Measurements from ENCODE around the gene RNF135.
"Not testable (repeated sequence)": the region's sequence is repeated elsewhere in the genome, so short reads cannot be mapped to it uniquely, and the experiment has no call there.

The RNF135 gene

GRCh38 chr17:30970831-30971567 lies at the start of gene RNF135:
TSS of gene RNF135 (plus strand) at chr17:30971039. CDS start at chr17:30971074, 35 bp downstream.
- DNase-seq: peak; percentile 90

DNA sequence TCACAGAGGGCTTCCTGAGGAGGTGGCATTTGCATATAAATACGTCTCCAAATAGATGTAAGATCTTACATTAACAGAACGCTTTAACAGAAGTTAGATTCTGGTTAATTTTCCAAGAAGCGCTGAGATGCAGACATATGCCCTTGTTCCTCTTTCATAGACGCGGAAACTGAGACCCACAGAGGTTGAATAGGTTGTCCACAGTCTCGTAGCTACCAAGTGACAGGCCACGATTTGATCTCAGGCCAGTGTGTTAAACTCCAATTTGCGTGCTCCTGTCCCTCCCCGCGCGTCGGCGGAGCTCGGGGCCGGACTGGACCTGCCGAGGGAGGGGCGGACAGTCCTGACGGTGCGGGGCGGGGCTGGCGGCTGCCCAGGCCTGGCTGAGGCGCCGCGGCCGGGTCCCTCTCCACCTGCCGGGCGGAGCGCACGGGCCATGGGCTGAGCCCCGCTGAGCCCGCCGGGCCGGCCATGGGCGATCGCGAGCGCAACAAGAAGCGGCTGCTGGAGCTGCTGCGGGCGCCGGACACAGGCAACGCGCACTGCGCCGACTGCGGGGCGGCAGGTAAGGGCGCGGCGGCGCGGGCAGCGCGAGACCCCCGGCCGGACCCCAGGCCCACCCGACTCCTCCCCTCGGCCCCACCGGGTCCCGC lies 49.2 kb upstream of the RNF135 start, which contains the start of gene ADAP2:
Gene ADAP2, plus strand, starts transcription at position 402 of the 653 bp plus-strand sequence. Its CDS starts 70 bp downstream, at position 472.
- DNase-seq: no peak

- no peak for DNase-seq
These were observed 48.4 kb upstream of the RNF135 start for GRCh38 chr17:30922235-30923030.

- no peak for DNase-seq
These were observed 46.5 kb upstream of the RNF135 start for GRCh38 chr17:30924341-30924740.

- DNase-seq: no peak
These were observed 44.3 kb upstream of the RNF135 start for GRCh38 chr17:30926516-30926915.

DNA sequence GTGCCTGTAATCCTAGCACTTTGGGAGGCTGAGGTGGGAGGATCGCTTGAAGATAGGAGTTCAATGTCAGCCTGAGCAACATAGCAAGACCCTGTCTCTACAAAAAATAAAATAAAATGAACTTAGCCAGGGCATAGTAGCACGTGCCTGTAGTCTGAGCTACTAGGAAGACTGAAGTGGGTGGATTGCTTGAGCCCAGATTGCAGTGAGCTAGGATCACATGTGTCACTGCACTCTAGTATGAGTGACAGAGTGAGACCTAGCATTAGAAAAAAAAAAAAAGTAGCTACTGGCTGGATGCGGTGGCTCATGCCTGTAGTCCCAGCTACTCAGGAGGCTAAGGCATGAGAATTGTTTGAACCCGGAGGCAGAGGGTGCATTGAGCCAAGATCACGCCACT lies 43.1 kb upstream of the RNF135 start:
- DNase-seq: no peak

GRCh38 chr17:30928584-30928983 lies 42.3 kb upstream of the RNF135 start:
- DNase-seq: no peak

GRCh38 chr17:30929081-30929633 lies 41.7 kb upstream of the RNF135 start:
- no peak for DNase-seq

GRCh38 chr17:30929861-30930260 lies 41.0 kb upstream of the RNF135 start:
- not testable (repeated sequence) for DNase-seq

- DNase-seq: no peak
These were observed 40.3 kb upstream of the RNF135 start for GRCh38 chr17:30930495-30930894.

GRCh38 chr17:30931582-30931981 lies 39.3 kb upstream of the RNF135 start:
- DNase-seq: not testable (repeated sequence)

DNA sequence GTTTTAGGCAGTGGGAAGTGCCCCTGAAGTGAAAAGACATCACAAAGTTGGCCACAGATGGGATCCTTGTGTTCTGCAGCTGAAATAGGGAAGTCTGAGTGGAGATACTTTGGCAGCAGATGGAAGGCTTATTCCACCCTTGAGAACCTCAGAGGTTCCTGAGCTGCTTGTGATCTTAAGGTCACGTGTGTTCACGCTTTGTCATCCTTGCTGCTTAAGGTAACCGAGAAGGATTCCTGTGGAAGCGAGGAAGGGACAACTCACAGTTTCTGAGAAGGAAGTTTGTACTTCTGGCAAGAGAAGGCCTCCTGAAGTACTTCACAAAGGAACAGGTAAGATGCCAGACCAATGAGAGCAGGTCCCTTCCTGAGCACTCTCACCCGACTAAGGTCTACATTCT lies 36.9 kb upstream of the RNF135 start:
- DNase-seq: no peak

DNA sequence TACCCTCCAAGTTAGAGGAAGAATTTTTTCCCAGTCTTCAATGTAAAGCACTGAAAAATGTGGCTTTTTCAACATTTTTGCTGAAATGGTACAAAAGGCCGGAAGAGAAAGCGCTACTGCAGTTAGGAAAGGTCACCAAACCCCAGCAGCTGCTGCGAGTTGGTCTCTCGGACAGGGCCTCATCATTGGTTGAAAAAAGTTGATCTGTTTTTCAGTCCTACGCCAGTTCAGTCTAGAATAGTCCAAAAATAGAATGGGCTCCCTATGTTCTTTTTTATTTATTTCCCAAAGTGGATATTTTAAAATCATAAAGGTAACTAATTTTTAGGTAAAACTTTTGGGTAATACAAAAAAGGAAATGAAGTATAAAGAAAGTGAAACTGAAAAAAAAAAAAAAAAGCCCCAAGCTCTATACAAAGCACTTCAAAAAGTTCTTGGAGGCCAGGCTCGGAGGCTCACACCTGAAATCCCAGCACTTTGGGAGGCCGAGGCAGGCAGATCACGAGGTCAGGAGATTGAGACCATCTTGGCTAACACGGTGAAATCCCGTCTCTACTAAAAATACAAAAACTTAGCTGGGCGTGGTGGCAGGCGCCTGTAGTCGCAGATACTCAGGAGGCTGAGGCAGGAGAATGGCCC lies 31.7 kb upstream of the RNF135 start:
- DNase-seq: no peak

DNA sequence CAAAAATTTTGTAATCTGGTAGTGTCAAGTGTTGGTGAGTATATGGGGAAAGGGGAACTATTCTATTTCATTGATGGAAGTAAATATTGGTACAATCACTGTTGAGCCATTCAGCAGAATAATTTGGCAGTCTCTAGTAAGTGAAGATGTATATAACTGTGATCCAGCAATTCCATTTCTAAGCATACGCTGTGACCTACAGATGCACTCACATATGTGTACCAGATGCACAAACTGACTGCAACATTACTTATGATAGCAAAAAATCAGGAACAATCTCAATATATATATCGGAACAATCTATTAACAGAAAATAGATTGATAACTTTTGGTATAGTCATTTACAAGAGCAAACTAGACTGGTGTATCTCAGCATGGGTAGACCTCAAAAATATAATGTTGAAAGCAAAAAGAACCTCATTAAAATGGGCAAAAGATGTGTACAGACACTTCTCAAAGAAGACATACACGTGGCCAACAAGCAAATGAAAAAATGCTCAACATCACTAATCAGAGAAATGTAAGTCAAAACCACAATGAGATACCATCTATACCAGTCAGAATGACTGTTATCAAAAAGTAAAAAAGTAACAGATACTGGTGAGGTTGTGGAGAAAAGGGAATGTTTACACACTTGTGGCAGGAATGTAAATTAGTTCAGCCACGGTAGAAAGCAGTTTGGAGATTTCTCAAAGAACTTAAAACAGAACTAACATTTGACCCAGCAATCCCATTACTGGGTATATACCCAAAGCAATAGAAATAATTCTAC lies 28.3 kb upstream of the RNF135 start:
- DNase-seq: peak; percentile 39

DNA sequence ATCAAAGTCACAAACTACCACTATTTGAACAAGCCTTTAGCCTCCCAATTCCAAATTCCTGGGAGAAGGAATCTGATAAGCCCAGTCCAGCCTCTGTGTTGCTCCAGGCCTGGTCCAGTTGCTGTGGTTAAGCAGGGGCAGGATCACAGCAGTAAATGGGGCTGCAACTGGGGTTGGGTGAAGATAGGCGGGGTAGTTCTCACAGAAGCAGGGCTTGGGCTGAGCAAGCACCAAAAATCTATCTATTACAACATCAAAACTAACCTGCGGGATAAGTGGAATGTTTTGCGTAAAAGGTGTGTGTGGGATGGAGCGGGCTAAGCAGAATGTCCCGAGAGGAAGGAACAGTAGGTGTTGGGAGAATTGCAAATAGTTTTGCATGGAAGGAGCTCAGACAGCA lies 23.0 kb upstream of the RNF135 start:
- DNase-seq: no peak

GRCh38 chr17:30950189-30950588 lies 20.6 kb upstream of the RNF135 start:
- no peak for DNase-seq

DNA sequence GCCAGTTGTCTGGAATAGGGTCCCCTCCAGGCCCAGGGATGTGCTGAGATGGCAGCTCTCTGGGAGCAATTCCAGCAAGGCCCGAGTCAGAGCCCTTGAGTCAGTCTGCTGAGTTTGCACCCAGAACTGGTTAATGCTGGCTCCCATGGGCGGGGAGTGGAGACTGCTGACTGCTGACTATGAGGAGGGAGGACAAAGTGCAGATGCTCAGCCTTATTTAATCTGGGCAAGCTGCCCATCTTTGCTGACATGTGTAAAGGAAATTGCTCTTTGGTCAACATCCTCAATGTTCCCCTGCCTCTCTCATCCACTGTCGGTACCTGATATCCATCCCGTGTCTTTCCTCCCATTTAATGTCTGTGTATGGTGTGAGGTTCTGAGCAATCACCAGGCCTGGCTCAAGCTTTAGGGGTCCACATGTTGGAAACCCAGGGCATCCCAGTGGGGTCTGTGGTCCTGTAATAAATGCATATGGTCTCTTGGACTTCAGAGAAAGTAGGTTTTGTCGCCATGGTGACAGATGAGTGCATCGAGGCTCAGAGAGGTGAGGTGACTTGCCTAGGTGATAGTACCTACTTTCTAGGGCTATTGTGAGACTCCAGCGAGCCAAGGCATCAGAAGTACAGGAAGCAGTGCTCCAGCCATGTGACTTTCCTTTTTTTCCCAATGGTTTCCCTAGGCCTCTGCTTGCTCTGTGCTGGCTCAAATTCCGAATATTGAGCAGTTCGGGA lies 20.0 kb upstream of the RNF135 start:
- peak; percentile 84 for DNase-seq

DNA sequence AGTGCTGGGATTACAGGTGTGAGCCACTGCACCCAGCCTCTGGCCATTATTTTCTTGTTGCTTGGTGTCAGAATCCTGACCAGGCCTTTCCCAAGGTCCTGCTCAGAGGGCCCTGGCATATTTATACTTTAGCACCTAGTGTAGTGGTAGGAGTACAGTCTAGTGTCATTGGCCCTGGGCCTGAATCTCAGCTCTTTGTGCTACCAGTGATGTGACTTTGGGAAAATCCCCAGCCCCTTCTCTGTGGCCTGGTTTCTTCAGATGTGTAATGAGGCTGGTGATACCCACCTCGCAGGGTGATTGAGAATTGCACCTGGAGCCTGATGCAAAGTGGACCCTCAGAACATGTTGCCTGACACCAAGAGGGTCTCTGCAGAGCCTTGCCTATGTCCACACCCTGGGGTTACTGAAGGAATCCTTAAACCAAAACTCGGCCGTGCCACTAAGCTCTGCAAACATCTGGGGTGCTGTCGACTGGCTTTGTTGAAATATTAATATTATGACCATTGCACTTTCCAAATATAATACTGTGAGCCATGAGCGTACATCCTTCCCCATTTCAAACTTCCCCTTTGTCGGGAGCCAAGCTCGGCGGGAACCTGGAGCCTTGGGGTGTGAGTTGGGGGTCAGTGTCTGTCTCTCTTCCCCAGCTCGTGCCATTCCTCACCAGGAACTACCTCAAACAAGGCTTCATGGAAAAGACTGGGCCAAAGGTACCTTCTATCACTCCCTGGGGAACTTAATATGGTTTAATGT lies 18.0 kb upstream of the RNF135 start:
- no peak for DNase-seq

GRCh38 chr17:30954046-30954830 lies 16.6 kb upstream of the RNF135 start:
- DNase-seq: no peak
